Erythroblast (primary cell): Measurements from ENCODE around the gene GCN1.

Source experiments
- GATA1 ChIP-seq: IDR thresholded peaks from 2 replicates; pipeline ENCODE4 v1.6.1; 2011; ENCODE audit warnings: low read depth, mild to moderate bottlenecking, control low read depth, low read length, moderate library complexity
- POLR2A ChIP-seq: IDR thresholded peaks from 2 replicates; pipeline ENCODE4 v1.6.1; 2011; ENCODE audit warnings: mild to moderate bottlenecking, low read length

- TF ChIP-seq POLR2A (no peak), GATA1 (no peak)
Measured at GRCh38 chr12:120098756-120099470, 95.6 kb downstream of the GCN1 start.
